HG03439 (cell line): ENCODE results near the gene ESR2.
A peak's percentile ranks its signal among the peaks of the same experiment; 100 is the strongest.
"Not testable (repeated sequence)": the region's sequence is repeated elsewhere in the genome, so short reads cannot be mapped to it uniquely, and the experiment has no call there.

Source experiments
- ATAC-seq: cut with Tn5 transposase; IDR thresholded peaks from one replicate; pipeline ENCODE4 v1.9.1; 2021; ENCODE audit warnings: mild to moderate bottlenecking, moderate library complexity; ENCODE audit not compliant: unreplicated experiment

Gene ESR2

DNA sequence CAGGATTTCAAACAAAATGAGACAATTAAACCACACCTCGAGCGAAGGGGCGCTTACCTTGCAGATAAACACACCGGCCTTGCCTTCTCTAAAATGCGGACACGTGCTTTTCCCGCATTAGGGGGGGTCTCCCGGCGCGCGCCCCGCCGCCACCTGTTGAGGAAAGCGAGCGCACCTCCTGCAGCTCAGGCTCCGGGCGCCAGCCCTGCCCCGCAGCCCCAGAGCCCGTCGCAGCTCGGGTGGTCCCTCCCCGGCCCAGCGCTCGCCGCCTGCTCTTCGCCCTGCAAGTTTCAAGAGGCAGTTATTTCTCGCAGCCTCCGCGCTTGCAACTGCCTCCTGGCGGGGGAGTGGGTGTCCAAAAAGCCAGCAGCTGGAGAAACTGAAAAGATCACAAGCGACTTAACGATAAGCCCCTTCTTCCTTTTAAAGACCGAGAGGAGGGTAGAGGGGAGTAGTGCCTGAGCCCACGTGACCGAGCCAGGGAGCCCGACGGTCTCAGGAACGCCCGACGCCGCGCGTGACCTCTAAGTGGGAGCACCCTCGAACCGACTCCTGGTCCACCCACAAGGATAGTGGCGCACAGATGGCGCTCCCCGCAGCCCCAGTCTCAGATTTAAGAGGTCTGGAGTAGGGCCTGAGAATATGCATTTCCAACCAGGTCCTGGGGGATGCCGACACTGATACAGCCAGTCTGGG is at the start of gene ESR2:
TSS of gene ESR2 (minus strand) at position 396 of the 696 bp plus-strand sequence. CDS start 11,386 bp downstream, outside the sequence.
- peak; percentile 24 for ATAC-seq

DNA sequence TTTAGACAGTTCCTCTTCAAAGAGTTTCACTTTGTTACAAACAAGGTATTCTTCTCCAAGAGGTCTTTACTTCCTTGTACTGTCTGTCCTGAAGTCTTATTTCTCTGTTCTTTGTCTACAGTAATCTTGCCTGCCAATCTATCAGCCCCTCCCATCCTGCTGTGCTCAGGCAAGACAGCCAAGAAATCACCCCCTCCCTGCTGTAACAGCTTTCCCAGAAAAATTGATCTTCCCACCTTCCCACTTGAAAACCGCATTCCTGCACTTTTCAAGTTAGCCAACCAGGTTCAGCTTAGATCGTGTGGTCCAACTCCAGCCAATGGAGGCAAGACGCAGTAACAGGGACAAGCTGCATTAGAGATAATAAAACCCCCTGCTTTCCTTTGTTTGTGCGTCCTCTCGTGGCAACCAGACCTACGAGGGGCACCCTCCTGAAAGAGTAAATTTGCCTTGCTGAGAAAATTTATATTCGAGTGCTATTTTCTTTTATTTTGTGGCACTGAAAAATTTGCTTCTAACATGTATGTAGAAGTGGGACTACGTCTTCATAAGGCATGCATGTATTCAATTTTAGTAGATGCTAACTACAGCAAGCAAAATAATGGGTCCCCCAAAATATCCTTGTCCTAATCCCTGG is 46.5 kb upstream of the ESR2 start:
- ATAC-seq, result no peak

DNA sequence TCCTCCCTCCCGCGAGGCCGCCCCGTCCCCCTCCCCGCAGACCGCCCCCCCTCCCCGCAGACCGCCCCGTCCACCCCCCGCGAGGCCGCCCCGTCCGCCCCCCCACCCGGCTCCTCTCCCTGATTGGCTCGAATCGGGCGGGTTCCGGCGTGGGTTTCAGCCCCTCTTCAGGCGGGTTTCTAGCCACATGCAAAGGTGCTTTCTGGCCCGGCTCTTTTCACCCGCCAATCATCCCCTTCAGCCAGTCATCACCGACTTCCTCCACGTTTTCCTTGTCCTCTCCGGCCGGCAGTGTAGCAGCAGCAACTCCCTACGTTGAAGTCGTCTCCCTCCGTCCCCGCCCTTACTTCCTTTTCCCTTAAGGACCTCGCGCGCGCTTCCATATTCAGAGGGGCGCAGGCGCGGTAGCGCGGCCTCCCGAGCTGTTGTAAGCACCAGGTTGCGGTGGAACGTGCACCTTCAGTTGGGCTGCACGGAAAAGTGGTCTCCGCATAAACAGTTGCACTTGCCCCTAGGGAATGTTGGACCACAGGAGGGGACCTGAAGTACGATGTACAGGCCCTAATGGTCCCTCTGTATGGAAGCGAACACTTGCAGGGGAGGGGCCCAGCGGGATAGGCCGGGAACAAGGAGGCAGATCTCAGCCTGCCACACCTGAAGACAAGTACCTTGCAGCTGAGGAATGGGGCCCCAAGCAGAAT is 44.6 kb upstream of the ESR2 start:
- peak; percentile 86 for ATAC-seq

DNA sequence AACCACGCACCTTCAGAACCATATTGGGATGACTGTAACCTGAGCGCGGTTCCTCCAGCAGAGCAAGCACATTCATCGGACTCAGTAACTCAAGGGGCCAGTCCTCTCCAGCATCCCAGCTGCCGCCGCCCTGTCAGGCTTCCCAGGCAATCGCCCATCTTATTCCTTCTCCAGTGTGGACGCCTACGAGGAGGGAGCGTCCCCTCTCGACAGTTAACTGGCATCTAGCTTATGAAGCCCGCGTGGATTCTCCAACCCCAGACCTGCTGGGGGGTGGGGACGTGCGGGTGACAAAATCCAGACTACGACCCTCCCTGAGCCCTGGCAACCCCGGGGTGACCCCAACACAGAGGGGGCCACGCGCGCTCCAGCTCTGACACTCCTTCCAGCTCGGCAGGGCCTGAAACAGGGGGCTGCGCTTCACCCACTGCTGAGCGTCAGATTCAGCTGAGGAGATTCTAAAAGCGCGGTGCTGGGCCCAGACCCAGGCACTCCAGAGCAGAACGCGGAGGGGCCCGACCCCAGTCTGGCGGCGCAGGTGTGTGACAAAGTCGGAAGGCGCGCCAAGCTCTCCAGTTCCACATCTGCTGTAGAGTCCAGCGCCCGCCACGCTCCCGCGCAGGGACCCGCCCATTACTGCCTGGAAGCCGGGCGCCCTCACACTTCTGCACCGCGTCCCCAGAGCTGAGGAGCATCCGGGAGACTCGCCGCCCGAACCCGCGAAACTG is 43.9 kb upstream of the ESR2 start:
- ATAC-seq, result peak; percentile 60

DNA sequence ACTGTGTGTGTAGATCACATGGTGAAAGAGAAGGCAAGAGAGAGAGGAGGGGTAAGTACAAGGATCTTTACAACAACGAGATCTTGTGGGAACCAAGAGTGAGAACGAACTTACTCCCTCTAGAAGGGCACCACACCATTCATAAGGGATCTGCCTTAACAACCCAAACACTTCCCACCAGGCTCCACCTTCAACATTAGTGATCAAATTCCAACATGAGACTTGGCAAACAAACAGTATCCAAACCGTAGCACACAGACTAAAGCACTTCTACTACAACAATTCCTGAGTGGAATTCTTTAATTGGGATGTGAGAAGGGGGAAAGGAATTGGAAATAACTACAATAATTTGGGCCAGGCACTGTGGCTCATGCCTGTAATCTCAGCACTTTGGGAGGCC is 35.0 kb upstream of the ESR2 start:
- ATAC-seq, result no peak

DNA sequence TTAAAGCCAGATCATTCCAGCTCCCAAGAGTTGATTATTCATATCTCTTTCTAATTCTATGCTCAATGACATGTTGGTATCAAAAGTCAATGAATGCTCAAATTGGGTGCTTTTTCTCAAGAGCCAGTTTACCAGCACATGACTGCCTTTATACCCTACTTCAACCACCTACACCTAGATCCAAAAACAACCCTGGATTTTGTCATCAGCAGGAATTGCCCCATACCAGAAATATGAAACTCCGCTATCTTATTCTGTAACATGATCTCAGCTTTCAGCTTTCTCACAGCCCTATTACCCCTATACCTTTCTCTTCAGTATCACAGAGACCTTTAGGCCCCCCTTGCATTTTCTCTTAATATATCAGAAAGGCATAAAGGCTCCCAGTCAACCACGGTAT is 32.3 kb upstream of the ESR2 start:
- ATAC-seq, result no peak

DNA sequence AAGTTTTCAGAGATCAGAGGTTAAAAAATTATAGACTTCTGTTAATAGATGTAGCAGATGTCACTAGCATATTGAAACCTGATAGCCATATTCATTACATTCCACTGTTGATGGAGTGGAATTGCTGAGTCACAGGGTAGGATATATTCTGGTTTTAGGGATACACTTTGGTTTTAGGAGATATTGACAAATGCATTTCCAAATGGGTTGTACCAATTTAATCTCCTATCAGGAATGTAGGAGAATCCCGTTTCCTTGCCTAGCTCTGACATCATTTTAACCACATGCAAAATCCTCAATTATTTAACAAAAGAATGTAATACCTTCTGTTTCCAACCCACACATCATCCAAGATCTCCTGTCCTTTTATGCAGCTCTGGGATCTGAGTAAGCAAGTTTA is 30.7 kb upstream of the ESR2 start:
- no peak for ATAC-seq

DNA sequence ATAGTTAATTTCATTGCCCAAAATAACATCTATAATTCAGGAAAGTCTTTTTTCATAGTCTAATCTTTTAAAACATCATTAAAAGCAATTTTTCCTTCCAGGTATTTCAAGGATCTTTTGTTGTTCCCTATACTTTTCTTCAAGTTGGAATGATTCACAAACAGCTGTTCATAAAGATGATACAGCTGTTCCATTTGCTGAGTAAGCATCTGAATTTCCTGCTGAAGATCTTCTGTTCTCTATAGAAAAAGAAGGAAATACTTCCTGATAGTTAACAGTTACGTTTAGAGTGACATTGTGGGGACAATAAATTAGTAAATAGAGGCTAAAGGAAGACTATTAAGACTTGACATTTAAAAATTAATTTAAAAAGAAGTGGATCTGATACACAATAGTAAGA is 30.3 kb upstream of the ESR2 start:
- no peak for ATAC-seq

DNA sequence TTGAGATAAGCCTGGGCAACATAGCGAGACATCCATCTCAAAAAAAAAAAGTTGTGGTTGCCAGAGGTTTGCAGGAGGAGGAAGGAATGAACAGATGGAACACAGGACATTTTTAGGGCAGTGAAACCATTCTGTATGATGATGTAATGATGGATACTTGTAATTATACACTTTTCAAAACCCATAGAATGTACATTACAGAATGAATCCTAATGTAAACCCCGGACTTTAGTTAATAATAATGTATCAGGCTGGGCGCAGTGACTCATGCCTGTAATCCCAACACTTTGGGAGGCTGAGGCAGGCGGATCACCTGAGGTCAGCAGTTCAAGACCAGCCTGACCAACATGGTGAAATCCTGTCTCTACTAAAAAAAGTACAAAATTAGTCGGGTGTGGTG is 26.2 kb upstream of the ESR2 start:
- not testable (repeated sequence) for ATAC-seq

DNA sequence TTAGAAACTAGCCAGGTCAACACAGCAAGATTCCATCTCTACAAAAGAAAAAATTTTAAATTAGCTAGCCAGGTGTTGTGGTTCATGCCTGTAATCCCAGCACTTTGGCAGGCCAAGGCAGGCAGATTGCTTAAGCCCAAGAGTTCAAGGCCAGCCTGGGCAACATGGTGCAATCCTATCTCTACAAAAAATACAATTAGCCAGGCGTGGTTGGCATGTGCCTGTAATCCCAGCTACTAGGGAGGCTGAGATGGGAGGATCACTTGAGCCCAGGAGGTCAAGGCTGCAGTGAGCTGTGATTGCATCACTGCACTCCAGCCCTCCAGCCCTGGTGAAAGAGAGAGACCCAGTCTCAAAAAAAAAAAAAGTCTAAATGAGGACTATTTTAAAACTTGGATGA is 24.5 kb upstream of the ESR2 start:
- ATAC-seq, result not testable (repeated sequence)

DNA sequence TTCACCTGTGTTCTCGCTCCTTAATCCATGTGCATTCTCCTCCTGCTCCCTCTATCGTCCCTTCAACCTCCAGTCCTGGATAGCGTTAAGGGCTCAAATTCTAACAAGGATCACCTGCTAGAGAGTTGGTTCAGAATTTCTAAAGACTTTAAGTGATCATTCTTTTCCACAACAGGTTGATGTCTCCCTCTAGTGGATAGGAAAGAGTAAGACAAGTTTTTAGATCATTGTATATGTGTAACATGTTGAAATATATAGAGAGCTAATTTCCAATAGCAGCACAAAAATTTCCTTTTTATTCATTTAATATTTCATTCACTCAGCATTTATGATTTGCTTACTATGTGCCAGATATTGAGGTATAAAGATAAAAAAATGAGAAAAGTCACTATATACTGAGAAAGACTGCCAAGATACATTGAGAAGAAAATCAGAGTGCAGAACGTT is 9.3 kb upstream of the ESR2 start:
- ATAC-seq, result no peak

DNA sequence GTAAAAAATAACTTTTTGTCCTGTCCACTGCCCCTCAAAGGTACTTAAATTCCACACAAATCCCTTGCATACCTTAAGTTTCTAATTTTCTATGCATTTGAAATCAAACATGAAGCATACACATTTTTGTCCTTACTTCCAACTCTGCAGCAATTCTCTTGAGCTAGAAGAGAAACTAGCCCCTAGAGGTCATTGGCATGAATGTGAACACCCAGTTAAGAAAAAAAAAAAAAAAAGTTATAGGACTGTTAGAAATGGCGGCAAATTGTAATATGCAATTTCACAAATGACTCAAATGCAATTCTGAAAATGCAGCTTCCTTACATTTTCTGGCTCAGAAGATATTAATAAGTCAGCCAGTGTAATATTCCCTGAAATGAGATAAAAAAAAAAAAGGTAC is 4.6 kb upstream of the ESR2 start:
- no peak for ATAC-seq

DNA sequence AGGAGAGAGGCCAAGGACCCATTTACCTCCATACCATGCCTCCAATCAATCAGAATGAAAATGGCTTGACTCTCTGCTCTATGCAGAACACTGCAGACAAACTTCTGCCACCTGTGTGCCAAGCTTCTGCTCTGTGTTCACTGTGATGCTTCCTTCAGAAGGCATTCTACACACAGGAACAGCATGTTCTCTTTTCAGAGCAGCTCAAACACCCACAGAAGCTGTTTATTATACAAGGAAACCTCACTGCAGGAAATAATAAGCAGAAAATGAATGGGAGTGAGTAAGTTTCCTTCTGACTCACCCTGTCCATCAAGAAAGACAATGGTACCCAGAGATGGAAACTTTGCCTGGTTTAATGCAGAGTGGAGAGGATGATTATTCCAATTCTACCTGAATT is 2.4 kb upstream of the ESR2 start:
- no peak for ATAC-seq

DNA sequence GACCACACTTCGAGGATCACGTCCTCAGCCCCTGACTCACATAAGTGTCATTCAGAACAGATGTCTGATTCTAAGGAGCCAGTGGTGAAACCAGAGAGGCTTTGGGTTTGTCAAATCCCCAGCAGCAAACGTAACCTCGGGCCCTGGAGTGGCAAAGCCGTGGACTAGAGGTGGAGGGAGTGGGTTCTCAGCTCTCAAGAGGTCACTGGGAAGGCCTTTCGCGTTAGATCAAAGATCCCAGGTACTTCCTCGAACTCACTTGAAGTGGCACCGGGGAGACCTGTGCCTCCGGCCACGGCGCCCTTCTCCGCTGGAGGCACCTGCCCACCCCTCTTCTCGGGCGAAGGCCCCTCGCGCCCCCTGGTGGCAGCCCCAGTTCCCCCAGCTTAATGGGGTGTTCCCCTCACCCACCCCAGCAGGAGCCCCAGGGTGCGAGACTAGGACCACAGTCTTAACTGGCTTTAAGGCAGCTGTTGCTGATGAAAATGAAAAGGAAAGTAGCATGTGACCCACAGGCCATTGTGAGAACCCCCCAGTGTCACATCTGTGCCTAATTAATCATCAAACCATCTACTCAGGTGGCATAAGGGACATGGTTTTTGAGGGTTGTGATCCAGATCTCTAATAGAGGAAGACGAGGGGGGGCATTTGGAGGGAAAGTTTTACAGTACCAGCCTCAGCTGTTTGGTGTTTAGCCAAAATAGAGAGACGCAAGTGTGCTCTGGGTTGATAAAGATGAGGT is 672 bp upstream of the ESR2 start:
- ATAC-seq, result peak; percentile 74

DNA sequence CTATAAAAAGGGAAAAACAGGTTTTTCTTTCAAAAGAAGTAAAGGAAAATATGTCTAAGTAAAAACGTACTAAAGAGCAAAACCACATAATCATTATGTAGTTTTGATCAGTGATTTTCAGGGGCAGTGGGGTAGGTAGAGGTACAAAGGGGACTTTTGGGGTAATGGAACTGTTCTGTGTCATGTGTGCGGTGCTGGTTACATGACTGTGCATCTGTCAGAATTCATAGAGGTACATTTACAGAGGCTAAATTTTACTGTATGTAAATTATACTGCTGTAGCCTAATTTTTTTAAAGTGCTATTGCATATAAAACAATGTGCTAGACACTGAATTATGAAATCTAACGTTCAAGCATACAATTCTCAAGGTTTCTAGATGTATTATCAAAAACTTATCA is 2.0 kb downstream of the ESR2 start:
- ATAC-seq, result no peak

DNA sequence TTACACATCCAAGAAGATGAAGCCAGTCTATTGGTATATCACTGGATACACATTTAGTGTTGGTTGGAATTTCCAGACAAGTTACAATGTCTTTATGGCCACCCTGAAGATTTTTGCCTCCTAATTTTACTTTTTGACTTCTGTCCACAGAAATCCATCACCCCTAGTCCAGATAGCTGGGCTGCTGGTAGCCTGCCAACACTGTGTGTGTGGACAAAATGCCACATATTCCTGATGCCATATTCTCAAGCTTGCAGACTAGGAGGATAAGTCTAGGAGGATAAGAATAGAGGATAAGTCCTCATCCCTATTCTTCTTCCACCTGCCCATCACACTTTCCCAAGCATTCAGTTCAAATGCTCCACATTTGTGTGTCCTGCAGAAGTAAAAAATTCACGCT is 4.6 kb downstream of the ESR2 start:
- no peak for ATAC-seq

DNA sequence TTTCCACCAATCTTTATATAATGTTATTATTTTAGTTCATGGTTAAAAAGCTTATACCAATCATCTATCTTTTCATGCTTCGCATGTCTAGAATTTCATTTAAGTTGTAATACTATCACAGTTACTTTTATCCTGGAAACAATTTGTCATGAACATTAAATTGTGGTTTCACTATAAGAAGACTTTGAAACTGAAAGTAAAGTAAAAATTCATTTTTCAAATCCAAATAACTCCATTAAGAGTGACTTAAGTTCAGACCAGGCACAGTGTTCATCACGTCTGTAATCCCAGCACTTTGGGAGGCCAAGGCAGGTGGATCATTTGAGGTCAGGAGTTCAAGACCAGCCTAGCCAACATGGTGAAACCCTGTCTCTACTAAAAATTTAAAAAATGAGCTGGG is 12.4 kb downstream of the ESR2 start:
- ATAC-seq, result no peak

DNA sequence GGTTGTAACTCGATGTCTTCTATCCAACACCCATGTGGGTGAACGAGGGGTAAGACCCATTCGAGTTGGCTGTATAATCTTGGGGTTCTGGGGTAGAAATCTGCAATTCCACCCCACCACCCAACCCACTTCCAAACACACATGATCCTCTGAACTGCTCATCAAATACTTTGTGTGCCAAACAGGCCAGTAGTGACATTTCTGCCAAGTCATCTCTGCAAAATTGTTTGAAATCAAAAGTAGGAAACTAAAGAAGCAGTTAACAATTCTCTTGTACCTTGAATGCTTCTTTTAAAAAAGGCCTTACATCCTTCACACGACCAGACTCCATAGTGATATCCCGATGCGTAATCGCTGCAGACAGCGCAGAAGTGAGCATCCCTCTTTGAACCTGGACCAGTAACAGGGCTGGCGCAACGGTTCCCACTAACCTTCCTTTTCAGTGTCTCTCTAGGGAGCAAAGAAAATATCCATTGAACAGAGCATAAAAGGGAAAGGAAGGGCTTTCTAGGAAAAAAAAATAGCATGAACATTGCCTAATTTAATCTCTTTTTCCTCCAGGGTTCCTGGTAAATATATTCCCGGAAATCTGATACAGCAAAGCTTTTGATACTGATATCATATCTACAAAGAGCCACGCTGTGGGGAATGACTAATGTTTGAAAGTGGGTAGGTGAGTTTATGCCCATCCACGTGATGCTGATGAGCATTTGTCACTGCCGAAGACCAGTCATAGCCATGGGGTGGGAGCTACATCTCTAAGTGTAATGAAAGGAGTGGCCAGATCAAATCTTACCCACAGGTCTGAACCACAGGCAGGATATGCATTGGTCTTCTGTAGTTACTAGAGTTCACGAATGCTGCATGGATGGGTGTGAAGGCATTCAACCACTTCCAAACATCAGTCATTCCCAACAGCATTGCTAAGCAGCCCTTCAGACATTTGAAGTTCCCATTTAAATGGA is 14.2 kb downstream of the ESR2 start:
- no peak for ATAC-seq

DNA sequence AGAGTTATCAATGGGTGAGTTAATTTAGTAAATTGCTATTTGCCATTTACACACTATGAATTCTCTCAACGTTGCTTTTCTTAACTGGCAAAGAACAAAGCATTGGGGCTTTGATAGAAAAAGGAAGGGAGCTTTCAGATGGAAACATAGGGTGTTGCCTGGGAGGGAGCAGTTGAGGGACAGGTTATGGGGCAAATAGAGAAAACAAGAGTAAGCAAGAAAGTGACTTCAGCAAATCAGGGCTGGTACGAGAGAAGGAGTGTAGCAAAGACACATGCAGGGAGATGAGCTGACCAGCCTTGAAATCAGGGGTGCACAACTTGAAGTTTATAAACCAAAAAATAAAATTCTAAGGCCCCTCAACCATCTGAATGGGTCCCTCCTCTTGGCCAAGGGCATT is 15.7 kb downstream of the ESR2 start:
- ATAC-seq, result no peak

DNA sequence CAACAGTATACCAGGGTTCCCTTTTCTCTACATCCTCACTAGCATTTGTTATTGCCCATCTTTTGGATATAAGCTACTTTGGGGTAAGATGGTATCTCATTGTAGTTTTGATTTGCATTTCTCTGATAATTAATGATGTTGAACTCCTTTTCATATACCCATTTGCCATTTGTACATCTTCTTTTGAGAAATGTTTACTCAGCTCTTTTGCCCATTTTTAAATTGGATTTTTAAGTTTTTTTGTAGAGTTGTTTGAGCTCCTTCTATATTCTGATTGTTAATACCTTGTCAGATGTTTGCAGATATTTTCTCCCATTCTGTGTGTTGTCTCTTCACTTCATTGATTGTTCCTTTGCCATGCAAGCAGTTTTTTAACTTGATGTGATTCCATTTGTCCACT is 22.2 kb downstream of the ESR2 start:
- ATAC-seq, result no peak
